ENCODE results near the gene ARHGAP11A.

The ARHGAP11A gene

GRCh38 chr15:32636410-32636809 is 21.1 kb downstream of the ARHGAP11A start:
- Histone ChIP-seq H3K79me2 (ENCODE audit: low read length) (peaks cover 5% of the 10 kb centered on the region; the same call in 1 of the 2 replicates), H4K20me1 (ENCODE audit: insufficient read depth, low read length) (no peaks in the 10 kb centered on the region), H3K9ac (ENCODE audit: low read length) (no peak overlapping the region), H3K4me1 (ENCODE audit: low read length) (no peaks in the 10 kb centered on the region), H3K27me3 (ENCODE audit: low read depth, low read length) (no peaks in the 10 kb centered on the region), H3K4me2 (ENCODE audit: low read length) (no peak overlapping the region), H3K4me3 (ENCODE audit: low read length) (no peak overlapping the region), H2AFZ (ENCODE audit: low read depth, low read length) (no peak overlapping the region), H3K36me3 (replicated peaks; ENCODE audit: low read depth, low read length) (peaks cover 74% of the 10 kb centered on the region), H3K9me3 (ENCODE audit: insufficient read depth, low read length) (no peaks in the 10 kb centered on the region), H3K27ac (ENCODE audit: low read length) (no peak overlapping the region)
- TF ChIP-seq, protein P1, sequence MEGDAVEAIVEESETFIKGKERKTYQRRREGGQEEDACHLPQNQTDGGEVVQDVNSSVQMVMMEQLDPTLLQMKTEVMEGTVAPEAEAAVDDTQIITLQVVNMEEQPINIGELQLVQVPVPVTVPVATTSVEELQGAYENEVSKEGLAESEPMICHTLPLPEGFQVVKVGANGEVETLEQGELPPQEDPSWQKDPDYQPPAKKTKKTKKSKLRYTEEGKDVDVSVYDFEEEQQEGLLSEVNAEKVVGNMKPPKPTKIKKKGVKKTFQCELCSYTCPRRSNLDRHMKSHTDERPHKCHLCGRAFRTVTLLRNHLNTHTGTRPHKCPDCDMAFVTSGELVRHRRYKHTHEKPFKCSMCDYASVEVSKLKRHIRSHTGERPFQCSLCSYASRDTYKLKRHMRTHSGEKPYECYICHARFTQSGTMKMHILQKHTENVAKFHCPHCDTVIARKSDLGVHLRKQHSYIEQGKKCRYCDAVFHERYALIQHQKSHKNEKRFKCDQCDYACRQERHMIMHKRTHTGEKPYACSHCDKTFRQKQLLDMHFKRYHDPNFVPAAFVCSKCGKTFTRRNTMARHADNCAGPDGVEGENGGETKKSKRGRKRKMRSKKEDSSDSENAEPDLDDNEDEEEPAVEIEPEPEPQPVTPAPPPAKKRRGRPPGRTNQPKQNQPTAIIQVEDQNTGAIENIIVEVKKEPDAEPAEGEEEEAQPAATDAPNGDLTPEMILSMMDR (IDR thresholded peaks at IDR 0.05; ENCODE audit: low read depth, low read length), result no peak
- TF ChIP-seq EZH2phosphoT487 (IDR thresholded peaks at IDR 0.05; ENCODE audit: low read depth), result no peak

GRCh38 chr15:32636908-32637567 is 21.7 kb downstream of the ARHGAP11A start:
- Histone ChIP-seq H3K36me3 (replicated peaks; ENCODE audit: low read depth, low read length) (peaks cover 77% of the 10 kb centered on the region), H3K4me2 (ENCODE audit: low read length) (no peak overlapping the region), H3K9me3 (ENCODE audit: insufficient read depth, low read length) (no peaks in the 10 kb centered on the region), H3K79me2 (ENCODE audit: low read length) (peaks cover 5% of the 10 kb centered on the region; the same call in 1 of the 2 replicates), H3K27me3 (ENCODE audit: low read depth, low read length) (no peaks in the 10 kb centered on the region), H4K20me1 (ENCODE audit: insufficient read depth, low read length) (no peaks in the 10 kb centered on the region), H2AFZ (ENCODE audit: low read depth, low read length) (no peak overlapping the region), H3K27ac (ENCODE audit: low read length) (no peak overlapping the region), H3K4me3 (ENCODE audit: low read length) (no peak overlapping the region), H3K4me1 (ENCODE audit: low read length) (no peaks in the 10 kb centered on the region), H3K9ac (ENCODE audit: low read length) (no peak overlapping the region)
- TF ChIP-seq, protein P1 (IDR thresholded peaks at IDR 0.05; ENCODE audit: low read depth, low read length), result no peak
- no peak for TF ChIP-seq EZH2phosphoT487 (IDR thresholded peaks at IDR 0.05; ENCODE audit: low read depth)

DNA sequence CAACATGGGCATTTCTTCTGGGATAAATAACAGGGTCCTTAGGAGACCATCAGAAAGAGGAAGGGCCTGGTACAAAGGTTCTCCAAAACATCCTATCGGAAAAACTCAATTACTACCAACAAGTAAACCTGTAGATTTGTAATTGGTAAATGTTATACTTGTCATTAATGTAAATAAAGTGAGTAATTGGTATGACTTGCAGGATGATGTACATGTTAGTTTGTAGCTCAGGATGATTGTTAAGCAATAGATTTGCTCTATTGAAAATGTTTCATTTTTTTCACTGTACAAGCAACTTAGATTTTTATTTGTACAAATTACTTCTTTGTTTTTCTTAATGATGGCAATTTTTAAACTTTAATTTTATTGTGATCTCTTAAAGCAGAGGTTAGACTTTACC is 22.4 kb downstream of the ARHGAP11A start:
- TF ChIP-seq, protein P1 (IDR thresholded peaks at IDR 0.05; ENCODE audit: low read depth, low read length), result no peak
- peaks cover 5% of the 10 kb centered on the region; the same call in 1 of the 2 replicates for H3K79me2 ChIP-seq (ENCODE audit: low read length)
- no peaks in the 10 kb centered on the region for H3K4me1 ChIP-seq (ENCODE audit: low read length)
- no peak overlapping the region for H3K27ac ChIP-seq (ENCODE audit: low read length)
- no peaks in the 10 kb centered on the region for H4K20me1 ChIP-seq (ENCODE audit: insufficient read depth, low read length)
- no peak overlapping the region for H2AFZ ChIP-seq (ENCODE audit: low read depth, low read length)
- H3K9me3 ChIP-seq (ENCODE audit: insufficient read depth, low read length), result no peaks in the 10 kb centered on the region
- H3K4me2 ChIP-seq (ENCODE audit: low read length), result no peak overlapping the region
- no peak overlapping the region for H3K9ac ChIP-seq (ENCODE audit: low read length)
- no peak overlapping the region for H3K4me3 ChIP-seq (ENCODE audit: low read length)
- H3K27me3 ChIP-seq (ENCODE audit: low read depth, low read length), result no peaks in the 10 kb centered on the region
- H3K36me3 ChIP-seq (replicated peaks; ENCODE audit: low read depth, low read length), result peaks cover 77% of the 10 kb centered on the region

GRCh38 chr15:32641517-32642059 is 26.3 kb downstream of the ARHGAP11A start, which contains the start of gene SCG5:
Gene SCG5 (plus strand): TSS chr15:32641710. CDS start chr15:32643593, 1,883 bp downstream.
- Histone ChIP-seq H3K4me2 (ENCODE audit: low read length) (no peak within 1 kb of the TSS), H3K4me1 (ENCODE audit: low read length) (no peaks in the 10 kb centered on the region), H3K4me3 (ENCODE audit: low read length) (no peak within 1 kb of the TSS), H2AFZ (ENCODE audit: low read depth, low read length) (no peak within 1 kb of the TSS), H3K9ac (ENCODE audit: low read length) (no peak within 1 kb of the TSS), H4K20me1 (ENCODE audit: insufficient read depth, low read length) (no peaks in the 10 kb centered on the region), H3K9me3 (ENCODE audit: insufficient read depth, low read length) (no peaks in the 10 kb centered on the region), H3K36me3 (replicated peaks; ENCODE audit: low read depth, low read length) (peaks cover 53% of the 10 kb centered on the region), H3K27me3 (ENCODE audit: low read depth, low read length) (no peaks in the 10 kb centered on the region), H3K27ac (ENCODE audit: low read length) (no peak within 1 kb of the TSS), H3K79me2 (ENCODE audit: low read length) (0 out of 2 replicates have a peak, but pooled peaks cover 5% of the 10 kb centered on the region)
- no peak for TF ChIP-seq EZH2phosphoT487 (IDR thresholded peaks at IDR 0.05; ENCODE audit: low read depth)
- TF ChIP-seq, protein P1 (IDR thresholded peaks at IDR 0.05; ENCODE audit: low read depth, low read length), result no peak

Data from OCI-LY3 (cell line).